Gastrocnemius medialis (tissue), 4 donors: Measurements from ENCODE around the gene CEP112.

Source experiments
- CTCF ChIP-seq, 5 experiments: fragments of 450-650 bp in 3 of 5; fragments of 200-600 bp in 2 of 5; sonication (generic) in 2 of 5; IDR thresholded peaks in 4 of 5; conservative IDR thresholded peaks in 1 of 5; 1 replicate in 4 of 5; 2 replicates in 1 of 5; pipeline ENCODE4 v1.5.1; 2016 to 2019; ENCODE audit warnings: antibody characterized with exemption in 5 of 5, mild to moderate bottlenecking in 3 of 5, moderate library complexity in 3 of 5
- POLR2A ChIP-seq, 2 donors: fragments of 450-650 bp; IDR thresholded peaks; one replicate each; pipeline ENCODE4 v1.6.1; 2017; ENCODE audit warnings: antibody characterized with exemption in 2 of 2, mild to moderate bottlenecking in 2 of 2, moderate library complexity in 2 of 2

GRCh38 chr17:65963179-65963578 lies 228.8 kb downstream of the CEP112 start:
- TF ChIP-seq CTCF (IDR thresholded peaks at IDR 0.05 in 4 of 5, conservative IDR thresholded peaks at IDR 0.05 in 1 of 5), result no peak
- no peak for TF ChIP-seq POLR2A (IDR thresholded peaks at IDR 0.05)
